ENCODE data around the gene THNSL1.

THNSL1 gene

GRCh38 chr10:25050402-25050801, 34.0 kb downstream of the THNSL1 start:
- no peak for TF ChIP-seq CTCF (IDR thresholded peaks at IDR 0.05; ENCODE audit: insufficient read depth, low read depth, low read length, missing control alignments)
- no peak overlapping the region for H3K4me3 ChIP-seq (ENCODE audit: low read depth, low read length)
- DNase-seq (ENCODE audit: low read depth), result no peak

DNA sequence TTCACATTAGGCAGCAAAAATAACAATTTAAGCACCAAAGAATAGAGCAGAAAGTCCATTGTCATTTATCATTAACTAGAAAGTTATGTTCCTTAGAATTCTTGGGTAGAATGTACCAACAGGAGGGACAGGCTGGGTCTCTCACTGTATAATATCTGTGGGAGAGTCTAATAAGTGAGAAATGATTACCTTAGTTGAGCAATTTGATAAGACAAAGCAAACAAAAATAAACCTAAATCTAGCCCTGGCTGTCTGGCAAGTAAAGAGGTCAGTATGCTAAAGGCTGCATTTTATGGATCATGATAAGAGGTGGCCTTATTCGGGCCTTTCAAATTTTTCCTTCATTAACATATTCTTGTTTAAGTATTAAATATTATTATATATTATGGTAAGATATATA, 35.6 kb downstream of the THNSL1 start:
- no peak for TF ChIP-seq CTCF (IDR thresholded peaks at IDR 0.05; ENCODE audit: insufficient read depth, low read depth, low read length, missing control alignments)
- H3K4me3 ChIP-seq (ENCODE audit: low read depth, low read length), result no peak overlapping the region
- no peak for DNase-seq (ENCODE audit: low read depth)

DNA sequence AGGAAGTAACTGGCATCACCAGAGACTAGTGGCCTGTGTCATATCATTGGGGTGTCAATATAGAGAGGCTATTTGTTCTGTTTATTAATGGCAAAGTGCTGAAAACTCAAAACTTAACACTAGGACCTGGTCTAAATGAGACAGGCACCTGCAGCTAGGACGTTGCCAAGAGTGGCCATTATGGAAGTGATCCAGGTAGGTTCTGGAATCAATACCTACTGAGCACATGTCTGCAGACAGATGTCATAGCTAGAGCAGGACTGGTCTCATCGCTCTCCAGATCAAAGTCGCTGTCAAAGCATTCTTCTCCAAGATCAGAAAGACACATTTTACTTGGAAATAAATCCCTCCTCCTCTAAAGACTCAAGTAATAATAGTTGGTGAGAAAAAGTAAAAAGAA, 40.3 kb downstream of the THNSL1 start:
- DNase-seq (ENCODE audit: low read depth), result no peak
- H3K4me3 ChIP-seq (ENCODE audit: low read depth, low read length), result no peak overlapping the region
- TF ChIP-seq CTCF (IDR thresholded peaks at IDR 0.05; ENCODE audit: insufficient read depth, low read depth, low read length, missing control alignments), result no peak

DNA sequence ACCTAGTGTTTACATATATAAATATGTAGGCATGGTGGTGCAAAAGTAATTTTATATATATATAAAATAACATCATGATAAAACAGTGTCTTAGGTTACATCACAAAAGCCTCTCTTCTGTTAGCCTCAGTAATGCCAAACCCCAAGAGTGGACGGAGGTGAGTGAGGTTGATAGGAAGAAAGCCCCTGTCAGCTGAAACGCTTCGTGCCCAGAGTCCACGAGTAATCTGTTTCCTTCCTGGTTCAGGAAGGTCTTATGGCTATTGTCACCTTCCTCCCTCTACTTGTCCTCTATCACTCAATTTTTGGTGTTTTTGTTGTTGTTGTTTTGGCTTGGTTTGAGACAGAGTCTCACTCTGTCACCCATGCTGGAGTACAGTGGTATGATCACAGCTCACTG, 41.5 kb downstream of the THNSL1 start:
- no peak for DNase-seq (ENCODE audit: low read depth)
- TF ChIP-seq CTCF (IDR thresholded peaks at IDR 0.05; ENCODE audit: insufficient read depth, low read depth, low read length, missing control alignments), result no peak
- no peak overlapping the region for H3K4me3 ChIP-seq (ENCODE audit: low read depth, low read length)

- no peak for DNase-seq (ENCODE audit: low read depth)
- TF ChIP-seq CTCF (IDR thresholded peaks at IDR 0.05; ENCODE audit: insufficient read depth, low read depth, low read length, missing control alignments), result no peak
- no peak overlapping the region for H3K4me3 ChIP-seq (ENCODE audit: low read depth, low read length)
Measured at GRCh38 chr10:25059990-25060389, 43.6 kb downstream of the THNSL1 start.

DNA sequence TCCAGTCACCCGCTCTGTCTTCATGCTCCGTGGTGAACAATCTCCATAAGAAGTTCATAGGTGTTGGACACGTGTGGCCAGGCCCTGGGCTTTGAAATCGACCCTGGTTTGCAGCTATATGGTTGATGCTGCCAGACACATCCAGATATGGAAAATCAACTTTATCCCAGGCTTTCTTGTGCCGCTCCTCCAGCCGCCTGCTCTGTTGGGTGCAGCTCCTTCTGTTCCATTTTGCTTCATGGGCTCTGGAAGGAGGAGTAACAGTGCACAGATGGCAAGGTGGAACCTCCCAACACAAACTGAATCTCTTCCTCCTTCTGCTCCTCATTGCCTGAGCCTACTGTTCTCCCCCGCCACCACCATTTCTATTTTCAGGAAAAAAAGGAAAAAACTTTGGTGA, 44.7 kb downstream of the THNSL1 start:
- no peak for TF ChIP-seq CTCF (IDR thresholded peaks at IDR 0.05; ENCODE audit: insufficient read depth, low read depth, low read length, missing control alignments)
- DNase-seq (ENCODE audit: low read depth), result no peak

DNA sequence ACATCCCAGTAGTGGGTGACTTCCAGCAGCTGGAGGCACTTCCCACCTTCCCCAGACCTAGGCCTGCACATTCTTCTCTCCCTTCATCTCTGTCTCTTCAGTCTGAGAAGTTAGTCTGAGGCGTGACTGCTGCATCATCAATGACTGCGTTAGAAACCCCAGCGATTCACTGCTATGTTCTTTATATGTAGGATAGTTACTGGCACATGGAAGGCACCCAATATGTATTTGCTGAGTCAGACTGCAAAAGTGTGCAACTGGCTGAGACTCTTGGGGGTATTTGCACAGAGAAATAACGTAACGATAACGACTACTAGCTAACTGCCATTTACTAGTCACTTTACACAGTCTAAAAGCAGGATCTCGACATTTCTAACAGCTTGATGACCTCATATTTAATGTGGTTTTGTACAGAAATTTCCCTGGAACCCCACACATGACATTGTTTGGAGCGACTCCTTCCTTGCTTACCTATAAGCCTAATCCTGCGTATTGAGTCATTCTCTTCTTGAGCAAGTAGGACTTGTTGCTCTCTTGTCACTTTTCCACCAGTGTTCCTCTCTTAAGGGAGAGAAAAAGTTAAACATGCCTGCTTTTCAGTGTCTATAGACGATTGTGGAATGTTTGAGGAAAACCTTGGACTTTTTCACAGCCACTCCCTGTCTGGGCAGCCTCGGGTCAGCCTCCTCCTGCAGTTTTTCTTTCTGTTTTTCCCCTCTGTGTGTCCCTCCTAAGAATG, 45.5 kb downstream of the THNSL1 start:
- DNase-seq (ENCODE audit: low read depth), result no peak
- no peak overlapping the region for H3K4me3 ChIP-seq (ENCODE audit: low read depth, low read length)
- TF ChIP-seq CTCF (IDR thresholded peaks at IDR 0.05; ENCODE audit: insufficient read depth, low read depth, low read length, missing control alignments), result no peak

More for the DNA sequence above, 44.7 kb downstream of the THNSL1 start:
- no peak overlapping the region for H3K4me3 ChIP-seq (ENCODE audit: low read depth, low read length)

Measured in GM12865 (cell line).